Uterus (tissue), 4 donors: ENCODE measurements around the gene TBXAS1. TPM values are rescaled to one million over a fixed set of nuclear protein-coding genes. Genes with fewer than 3 reads are reported as not detected.

Source experiments
- DNase-seq, 2 donors: peaks; one replicate each; pipeline ENCODE4 v3.0.0-alpha.2; 2019 to 2020
- H3K27ac ChIP-seq, 2 donors: fragments of 200-600 bp; sonication (generic); 1 replicate in 1 of 2; 2 replicates in 1 of 2; pipeline ENCODE4 v1.5.1; 2016 to 2018
- H3K27me3 ChIP-seq, 2 donors: fragments of 200-600 bp; sonication (generic); one replicate each; pipeline ENCODE4 v1.5.1; 2018 to 2019; ENCODE audit warnings: control low read depth in 1 of 2
- H3K36me3 ChIP-seq, 2 donors: fragments of 200-600 bp; sonication (generic); one replicate each; pipeline ENCODE4 v1.5.1; 2019; ENCODE audit warnings: control low read depth in 1 of 2
- H3K4me1 ChIP-seq, 2 donors: fragments of 200-600 bp; sonication (generic); one replicate each; pipeline ENCODE4 v1.5.1; 2018 to 2019; ENCODE audit warnings: control low read depth in 1 of 2
- H3K4me3 ChIP-seq, 2 donors: fragments of 200-600 bp; sonication (generic); 1 replicate in 1 of 2; 2 replicates in 1 of 2; pipeline ENCODE4 v1.5.1; 2018 to 2019; ENCODE audit warnings: mild to moderate bottlenecking in 1 of 2
- H3K9me3 ChIP-seq, 2 donors: fragments of 200-600 bp; sonication (generic); one replicate each; pipeline ENCODE4 v1.5.1; 2019; ENCODE audit warnings: control low read depth in 1 of 2
- CTCF ChIP-seq, 4 experiments: fragments of 200-600 bp in 2 of 4; fragments of 450-650 bp in 2 of 4; sonication (generic) in 2 of 4; IDR thresholded peaks; one replicate each; pipeline ENCODE4 v1.5.1; 2016 to 2019; ENCODE audit warnings: antibody characterized with exemption in 4 of 4, mild to moderate bottlenecking in 2 of 4, moderate library complexity in 1 of 4
- POLR2A ChIP-seq, 2 donors: fragments of 450-650 bp; IDR thresholded peaks; one replicate each; pipeline ENCODE4 v1.6.1; 2016; ENCODE audit warnings: antibody characterized with exemption in 2 of 2, mild to moderate bottlenecking in 1 of 2, moderate library complexity in 1 of 2
- intact Hi-C: fragments of 100-400 bp; cut with DNase I; formaldehyde crosslinking; loops from one replicate; pipeline ENCODE4 v1.15.1; 2023; ENCODE audit warnings: low total_unique reads
- total RNA-seq, 4 donors: library from RNA; depleted of rRNA in 3 of 4; stranded (reverse); fragments of >200 nt in 3 of 4; gene quantifications; one replicate each; pipeline versions ENCODE4 v1.1.0 to v1.2.4, GENCODE V29; 2014 to 2023
- donor health status: DM: yes; HTN: yes; CAD: no.

The TBXAS1 gene
- total RNA-seq, 4 donors from 2014 or later: 6.6 to 14.3 (median 11.9) TPM

GRCh38 chr7:139944248-139944647 lies 115.2 kb downstream of the TBXAS1 start:
- Histone ChIP-seq H3K27ac (no peak overlapping the region), H3K36me3 (no peaks in the 10 kb centered on the region), H3K9me3 (no peaks in the 10 kb centered on the region), H3K4me1 (no peaks in the 10 kb centered on the region), H3K27me3 (no peaks in the 10 kb centered on the region), H3K4me3 (no peak overlapping the region)
- intact Hi-C loops: no loop called here
- DNase-seq: no peak
- TF ChIP-seq POLR2A (IDR thresholded peaks at IDR 0.05) (no peak), CTCF (IDR thresholded peaks at IDR 0.05) (no peak)

GRCh38 chr7:139946533-139946932 lies 117.5 kb downstream of the TBXAS1 start:
- TF ChIP-seq CTCF (IDR thresholded peaks at IDR 0.05): no peak
- no peak for TF ChIP-seq POLR2A (IDR thresholded peaks at IDR 0.05)
- Histone ChIP-seq H3K4me3 (no peak overlapping the region), H3K27ac (no peak overlapping the region), H3K36me3 (no peaks in the 10 kb centered on the region), H3K9me3 (no peaks in the 10 kb centered on the region), H3K4me1 (no peaks in the 10 kb centered on the region), H3K27me3 (no peaks in the 10 kb centered on the region)
- intact Hi-C loops: no loop called here
- no peak for DNase-seq

- TF ChIP-seq CTCF (IDR thresholded peaks at IDR 0.05): no peak
- no peak for TF ChIP-seq POLR2A (IDR thresholded peaks at IDR 0.05)
- H3K4me3 ChIP-seq: no peak overlapping the region
- intact Hi-C loops: no loop called here
Observed at GRCh38 chr7:139947021-139947420, 118.0 kb downstream of the TBXAS1 start.

GRCh38 chr7:139948167-139948566 lies 119.1 kb downstream of the TBXAS1 start:
- no peak overlapping the region for H3K27ac ChIP-seq
- DNase-seq: no peak
- H3K4me1 ChIP-seq: no peaks in the 10 kb centered on the region
- H3K27me3 ChIP-seq: no peaks in the 10 kb centered on the region
- H3K36me3 ChIP-seq: no peaks in the 10 kb centered on the region
- TF ChIP-seq POLR2A (IDR thresholded peaks at IDR 0.05): no peak
- no peak for TF ChIP-seq CTCF (IDR thresholded peaks at IDR 0.05)
- intact Hi-C loops: no loop called here
- no peaks in the 10 kb centered on the region for H3K9me3 ChIP-seq
- H3K4me3 ChIP-seq: no peak overlapping the region

More at GRCh38 chr7:139947021-139947420, 118.0 kb downstream of the TBXAS1 start:
- no peak overlapping the region for H3K27ac ChIP-seq
- no peaks in the 10 kb centered on the region for H3K9me3 ChIP-seq
- DNase-seq: no peak
- no peaks in the 10 kb centered on the region for H3K27me3 ChIP-seq
- H3K4me1 ChIP-seq: no peaks in the 10 kb centered on the region
- H3K36me3 ChIP-seq: no peaks in the 10 kb centered on the region

GRCh38 chr7:139948587-139949335 lies 119.7 kb downstream of the TBXAS1 start:
- H3K4me3 ChIP-seq: no peak overlapping the region
- no peaks in the 10 kb centered on the region for H3K36me3 ChIP-seq
- intact Hi-C loops: no loop called here
- TF ChIP-seq POLR2A (IDR thresholded peaks at IDR 0.05): no peak
- TF ChIP-seq CTCF (IDR thresholded peaks at IDR 0.05): no peak
- DNase-seq: no peak
- H3K27me3 ChIP-seq: no peaks in the 10 kb centered on the region
- H3K4me1 ChIP-seq: no peaks in the 10 kb centered on the region
- H3K9me3 ChIP-seq: no peaks in the 10 kb centered on the region
- H3K27ac ChIP-seq: no peak overlapping the region
